GM19438 (cell line): ENCODE results near the gene HAS3.
A peak's percentile ranks its signal among the peaks of the same experiment; 100 is the strongest.
"Not testable (repeated sequence)": the region's sequence is repeated elsewhere in the genome, so short reads cannot be mapped to it uniquely, and the experiment has no call there.

ENCODE experiments used
- ATAC-seq: cut with Tn5 transposase; IDR thresholded peaks from one replicate; pipeline ENCODE4 v1.9.1; 2021; ENCODE audit warnings: low read depth; ENCODE audit not compliant: unreplicated experiment

Gene HAS3

GRCh38 chr16:69115837-69116236 lies 10.4 kb downstream of the HAS3 start:
- ATAC-seq, result no peak

- ATAC-seq, result no peak
Measured at GRCh38 chr16:69116256-69116875, 10.9 kb downstream of the HAS3 start.

DNA sequence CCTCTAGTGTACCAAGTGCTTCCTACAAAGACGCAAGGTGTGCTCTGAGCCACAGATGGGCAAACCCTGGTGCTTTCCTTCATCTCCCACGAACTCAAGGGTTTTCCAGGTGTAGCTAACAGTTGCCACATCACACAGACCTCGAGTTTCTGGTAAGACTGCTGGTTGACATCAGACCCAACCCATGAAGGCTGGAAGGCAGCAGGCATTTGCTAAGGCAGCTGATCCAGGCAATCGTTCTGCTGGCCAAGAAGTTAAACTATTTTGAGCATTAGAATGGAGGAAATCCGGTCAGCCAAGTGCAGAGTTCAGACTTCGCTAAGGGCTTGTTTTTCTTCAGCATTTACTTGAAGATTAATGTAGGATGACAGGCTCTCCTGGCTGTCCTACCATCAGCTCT lies 11.5 kb downstream of the HAS3 start:
- no peak for ATAC-seq

- no peak for ATAC-seq
Measured at GRCh38 chr16:69118468-69118867, 13.0 kb downstream of the HAS3 start.

- no peak for ATAC-seq
Measured at GRCh38 chr16:69118994-69119393, 13.5 kb downstream of the HAS3 start.

DNA sequence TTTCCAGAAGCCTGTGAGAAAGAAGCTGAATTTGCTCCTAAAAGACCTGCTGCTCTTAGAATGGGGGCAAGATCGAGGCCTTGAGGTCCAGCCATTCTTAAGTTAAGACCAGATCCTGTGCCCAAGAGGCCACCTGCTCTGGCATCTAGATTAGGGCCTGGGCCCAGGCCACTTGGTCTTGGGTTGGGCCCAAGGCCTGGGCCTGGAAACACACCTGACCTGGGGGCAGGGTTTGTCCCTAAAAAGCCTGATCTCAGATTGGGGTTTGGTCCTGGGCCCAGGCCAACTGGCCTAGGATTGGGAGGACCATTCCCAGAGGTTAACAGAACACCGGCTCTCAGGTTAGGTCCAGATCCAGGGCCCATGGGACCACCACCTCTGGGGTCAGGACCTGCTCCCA lies 14.1 kb downstream of the HAS3 start:
- ATAC-seq, result no peak

DNA sequence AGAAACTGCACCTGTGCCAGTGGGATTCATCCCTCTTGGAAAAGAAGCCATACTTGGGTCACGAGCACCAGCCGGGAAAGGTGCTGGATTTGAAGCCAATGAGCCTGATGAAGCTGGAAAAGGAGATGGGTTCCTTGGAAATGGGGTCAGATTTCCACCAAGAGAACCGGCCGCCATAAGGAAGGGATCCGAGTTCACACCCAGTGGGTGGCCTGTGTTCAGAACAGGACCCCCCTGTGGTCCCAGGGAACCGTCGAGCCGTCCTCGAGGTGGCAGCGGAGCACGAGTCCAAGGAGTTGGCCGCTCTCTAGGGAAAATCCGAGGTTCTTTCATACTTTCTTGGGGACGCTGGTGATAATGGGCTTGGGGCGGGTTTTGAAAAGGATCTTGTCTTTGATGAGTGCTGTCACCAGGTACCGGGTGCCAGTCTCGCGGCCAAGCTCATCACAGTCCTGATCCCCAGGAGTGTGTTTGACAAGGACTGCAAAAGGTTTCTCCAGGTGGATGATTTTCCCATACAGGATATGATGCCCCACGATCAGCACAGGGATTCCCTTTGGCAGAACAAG lies 14.7 kb downstream of the HAS3 start:
- ATAC-seq, result no peak

GRCh38 chr16:69123910-69124309 lies 18.5 kb downstream of the HAS3 start:
- no peak for ATAC-seq

GRCh38 chr16:69124406-69124805 lies 19.0 kb downstream of the HAS3 start:
- ATAC-seq, result not testable (repeated sequence)

- not testable (repeated sequence) for ATAC-seq
Measured at GRCh38 chr16:69124961-69125360, 19.5 kb downstream of the HAS3 start.

DNA sequence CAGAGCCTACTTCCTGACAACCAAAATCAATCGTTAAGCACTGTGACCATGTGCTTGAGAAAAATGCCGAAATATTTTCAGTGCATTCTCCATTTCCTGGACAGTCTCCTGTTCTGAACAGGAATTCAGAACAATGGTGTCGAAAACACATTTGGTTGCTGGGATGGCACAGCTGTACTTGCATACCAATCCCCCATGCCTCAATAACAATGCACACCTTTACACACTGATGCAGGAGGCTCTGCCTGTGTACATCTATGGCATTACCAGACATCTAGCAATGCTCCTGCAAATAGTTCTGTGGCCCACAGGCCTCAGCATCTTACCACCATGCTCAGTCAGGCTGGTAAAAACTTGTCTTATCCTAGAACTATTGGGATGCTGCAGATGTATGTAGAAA lies 20.8 kb downstream of the HAS3 start:
- no peak for ATAC-seq

DNA sequence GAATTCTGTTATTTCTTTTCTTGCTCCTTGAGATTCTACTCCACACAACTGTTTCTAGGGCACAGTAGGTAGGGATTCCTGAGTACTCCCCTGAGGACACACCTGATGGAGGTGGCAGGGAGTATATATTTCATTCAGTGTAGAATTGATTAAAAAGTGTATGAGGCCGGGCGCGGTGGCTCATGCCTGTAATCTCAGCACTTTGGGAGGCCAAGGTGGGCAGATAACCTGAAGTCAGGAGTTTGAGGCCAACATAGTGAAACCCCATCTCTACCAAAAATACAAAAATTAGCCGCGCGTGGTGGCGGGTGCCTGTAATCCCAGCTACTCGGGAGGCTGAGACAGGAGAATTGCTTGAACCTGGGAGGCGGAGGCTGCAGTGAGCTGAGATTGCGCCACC lies 21.3 kb downstream of the HAS3 start:
- not testable (repeated sequence) for ATAC-seq

- ATAC-seq, result no peak
Measured at GRCh38 chr16:69127966-69128510, 22.6 kb downstream of the HAS3 start.

GRCh38 chr16:69130461-69130860 lies 25.0 kb downstream of the HAS3 start:
- no peak for ATAC-seq

GRCh38 chr16:69131167-69131838 lies 25.9 kb downstream of the HAS3 start:
- no peak for ATAC-seq

DNA sequence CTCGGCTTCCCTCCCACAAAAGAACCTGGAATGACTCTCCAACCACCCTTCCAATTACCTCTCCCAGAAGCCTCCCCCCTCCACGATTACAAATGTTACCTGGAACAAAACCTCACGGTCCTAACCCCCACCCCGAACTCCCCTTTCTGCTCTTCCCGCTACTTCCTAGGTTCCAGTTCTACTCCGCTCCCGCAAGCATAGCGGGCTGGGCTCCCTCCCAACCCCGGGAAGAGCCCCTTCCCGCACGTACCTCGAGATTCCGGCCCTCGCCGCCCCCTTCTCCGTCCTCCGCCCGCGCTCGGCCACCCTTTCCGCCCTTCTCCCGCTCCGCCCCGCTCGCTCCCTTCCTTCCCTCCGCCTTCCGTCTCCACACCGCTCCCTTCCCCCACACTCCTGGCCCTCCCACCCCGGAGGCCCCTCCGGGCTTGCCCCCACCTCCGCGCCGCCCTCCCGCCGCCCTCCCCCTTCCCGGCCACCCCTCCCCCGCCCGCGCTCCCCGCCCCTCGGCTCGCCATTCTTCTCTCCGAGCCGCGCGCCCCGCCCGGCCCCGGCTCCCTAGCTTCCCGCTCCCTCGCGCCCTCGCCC lies 26.5 kb downstream of the HAS3 start:
- peak; percentile 46 for ATAC-seq

DNA sequence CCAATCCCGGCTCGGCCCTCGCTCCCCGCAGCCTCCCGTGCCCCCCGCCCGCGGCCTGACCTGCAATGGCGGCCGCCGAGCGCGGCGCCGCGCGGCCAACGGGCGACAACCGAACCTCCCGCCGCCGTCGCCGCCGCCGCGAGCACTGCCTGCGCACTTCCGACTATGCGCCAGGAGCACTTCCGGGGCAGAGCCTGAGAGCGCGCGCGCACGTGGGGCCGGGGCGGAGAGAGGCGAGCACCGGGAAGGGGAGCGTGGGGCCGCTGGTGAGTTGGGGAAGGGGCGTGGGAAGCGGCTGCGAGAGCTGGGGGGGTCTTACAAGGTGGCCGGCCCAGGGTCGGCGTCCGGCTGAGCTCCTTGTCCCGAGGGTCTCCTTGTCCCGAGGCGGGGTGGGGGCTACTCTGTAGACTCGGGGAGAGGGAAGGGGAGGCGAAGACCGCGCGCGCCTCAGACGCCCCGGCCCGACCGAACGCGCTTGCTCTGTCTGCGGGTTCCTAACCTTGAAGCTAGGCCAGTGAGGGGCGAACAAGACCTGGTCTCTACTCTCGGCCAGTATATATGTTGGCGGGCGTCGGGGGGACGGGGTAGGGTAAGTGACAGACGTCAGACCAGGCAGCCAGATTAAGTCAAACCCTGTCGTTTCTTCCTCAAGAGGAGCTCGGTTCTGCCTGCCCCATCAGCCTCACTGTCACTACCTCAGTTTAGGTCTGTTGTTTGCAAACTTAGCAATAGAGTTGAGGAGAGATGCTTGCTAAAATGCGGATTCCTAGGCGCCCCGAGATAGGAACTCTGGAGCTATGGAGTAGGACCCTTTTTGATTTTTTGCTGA lies 27.2 kb downstream of the HAS3 start, which contains the start of the genes CHTF8 and UTP4:
Gene CHTF8, minus strand, starts transcription at position 165 of the 829 bp plus-strand sequence. CDS start 11,130 bp downstream, outside the sequence.
Gene UTP4, plus strand, starts transcription at position 226 of the 829 bp plus-strand sequence. CDS start 811 bp downstream, outside the sequence.
- ATAC-seq, result peak; percentile 89

- ATAC-seq, result no peak
Measured at GRCh38 chr16:69133373-69133954, 28.0 kb downstream of the HAS3 start.

DNA sequence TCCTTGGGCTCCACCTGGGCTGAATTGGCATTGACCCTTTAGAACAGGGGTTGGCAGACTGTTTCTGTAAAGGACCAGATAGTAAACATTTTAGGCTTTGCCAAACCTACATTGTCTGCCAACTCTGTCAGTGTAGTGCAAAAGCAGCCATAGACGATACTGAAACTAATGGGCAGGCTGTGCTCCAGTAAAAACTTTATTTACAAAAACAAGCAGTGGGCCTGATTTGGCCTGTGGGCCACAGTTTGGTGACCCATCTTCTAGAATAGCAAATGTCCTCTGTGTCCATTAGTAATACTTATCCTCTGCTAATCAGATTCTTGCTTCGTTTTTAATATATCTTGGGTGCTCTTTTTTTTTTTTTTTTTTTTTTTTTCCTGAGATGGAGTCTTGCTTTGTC lies 33.2 kb downstream of the HAS3 start:
- no peak for ATAC-seq

- ATAC-seq, result not testable (repeated sequence)
Measured at GRCh38 chr16:69139464-69139863, 34.0 kb downstream of the HAS3 start.
